ENCODE results near the gene ZNF226.

ZNF226 gene

DNA sequence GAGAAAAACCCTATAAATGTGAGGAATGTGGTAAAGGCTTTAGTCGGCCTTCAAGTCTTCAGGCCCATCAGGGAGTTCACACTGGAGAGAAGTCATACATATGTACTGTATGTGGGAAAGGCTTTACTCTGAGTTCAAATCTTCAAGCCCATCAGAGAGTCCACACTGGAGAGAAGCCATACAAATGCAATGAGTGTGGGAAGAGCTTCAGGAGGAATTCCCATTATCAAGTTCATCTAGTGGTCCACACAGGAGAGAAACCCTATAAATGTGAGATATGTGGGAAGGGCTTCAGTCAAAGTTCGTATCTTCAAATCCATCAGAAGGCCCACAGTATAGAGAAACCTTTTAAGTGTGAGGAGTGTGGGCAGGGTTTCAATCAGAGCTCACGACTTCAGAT lies 11.7 kb downstream of the ZNF226 start:
- Histone ChIP-seq H3K27me3 (ENCODE audit: control insufficient read depth, insufficient read depth, low read length) (no peaks in the 10 kb centered on the region), H3K4me1 (no peaks in the 10 kb centered on the region), H3K4me2 (ENCODE audit: low read length) (no peak overlapping the region), H3K79me2 (no peaks in the 10 kb centered on the region), H3K4me3 (ENCODE audit: low read depth, low read length) (no peak overlapping the region), H2AFZ (no peak overlapping the region), H3K9me3 (ENCODE audit: control insufficient read depth, low read length) (no peaks in the 10 kb centered on the region), H3K9ac (no peak overlapping the region), H3K27ac (no peak overlapping the region), H3K36me3 (ENCODE audit: control insufficient read depth, insufficient read depth, low read length) (peaks cover 23% of the 10 kb centered on the region)
- TF ChIP-seq, protein P1, sequence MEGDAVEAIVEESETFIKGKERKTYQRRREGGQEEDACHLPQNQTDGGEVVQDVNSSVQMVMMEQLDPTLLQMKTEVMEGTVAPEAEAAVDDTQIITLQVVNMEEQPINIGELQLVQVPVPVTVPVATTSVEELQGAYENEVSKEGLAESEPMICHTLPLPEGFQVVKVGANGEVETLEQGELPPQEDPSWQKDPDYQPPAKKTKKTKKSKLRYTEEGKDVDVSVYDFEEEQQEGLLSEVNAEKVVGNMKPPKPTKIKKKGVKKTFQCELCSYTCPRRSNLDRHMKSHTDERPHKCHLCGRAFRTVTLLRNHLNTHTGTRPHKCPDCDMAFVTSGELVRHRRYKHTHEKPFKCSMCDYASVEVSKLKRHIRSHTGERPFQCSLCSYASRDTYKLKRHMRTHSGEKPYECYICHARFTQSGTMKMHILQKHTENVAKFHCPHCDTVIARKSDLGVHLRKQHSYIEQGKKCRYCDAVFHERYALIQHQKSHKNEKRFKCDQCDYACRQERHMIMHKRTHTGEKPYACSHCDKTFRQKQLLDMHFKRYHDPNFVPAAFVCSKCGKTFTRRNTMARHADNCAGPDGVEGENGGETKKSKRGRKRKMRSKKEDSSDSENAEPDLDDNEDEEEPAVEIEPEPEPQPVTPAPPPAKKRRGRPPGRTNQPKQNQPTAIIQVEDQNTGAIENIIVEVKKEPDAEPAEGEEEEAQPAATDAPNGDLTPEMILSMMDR (IDR thresholded peaks at IDR 0.05): no peak

GRCh38 chr19:44180968-44181367 lies 16.1 kb downstream of the ZNF226 start:
- no peaks in the 10 kb centered on the region for H3K4me1 ChIP-seq
- H3K27ac ChIP-seq: no peak overlapping the region
- H3K79me2 ChIP-seq: no peaks in the 10 kb centered on the region
- H3K9ac ChIP-seq: no peak overlapping the region
- no peaks in the 10 kb centered on the region for H3K27me3 ChIP-seq (ENCODE audit: control insufficient read depth, insufficient read depth, low read length)
- H2AFZ ChIP-seq: no peak overlapping the region
- TF ChIP-seq, protein P1 (IDR thresholded peaks at IDR 0.05): no peak
- H3K9me3 ChIP-seq (ENCODE audit: control insufficient read depth, low read length): no peaks in the 10 kb centered on the region
- H3K4me2 ChIP-seq (ENCODE audit: low read length): no peak overlapping the region
- H3K4me3 ChIP-seq (ENCODE audit: low read depth, low read length): no peak overlapping the region
- H3K36me3 ChIP-seq (ENCODE audit: control insufficient read depth, insufficient read depth, low read length): peaks cover 5% of the 10 kb centered on the region

GRCh38 chr19:44182145-44182544 lies 17.2 kb downstream of the ZNF226 start:
- Histone ChIP-seq H2AFZ (no peak overlapping the region), H3K9me3 (ENCODE audit: control insufficient read depth, low read length) (no peaks in the 10 kb centered on the region), H3K36me3 (ENCODE audit: control insufficient read depth, insufficient read depth, low read length) (no peaks in the 10 kb centered on the region), H3K4me3 (ENCODE audit: low read depth, low read length) (no peak overlapping the region), H3K4me2 (ENCODE audit: low read length) (no peak overlapping the region), H3K27me3 (ENCODE audit: control insufficient read depth, insufficient read depth, low read length) (no peaks in the 10 kb centered on the region), H3K4me1 (no peaks in the 10 kb centered on the region), H3K27ac (no peak overlapping the region), H3K79me2 (no peaks in the 10 kb centered on the region), H3K9ac (no peak overlapping the region)
- TF ChIP-seq, protein P1 (IDR thresholded peaks at IDR 0.05): no peak

DNA sequence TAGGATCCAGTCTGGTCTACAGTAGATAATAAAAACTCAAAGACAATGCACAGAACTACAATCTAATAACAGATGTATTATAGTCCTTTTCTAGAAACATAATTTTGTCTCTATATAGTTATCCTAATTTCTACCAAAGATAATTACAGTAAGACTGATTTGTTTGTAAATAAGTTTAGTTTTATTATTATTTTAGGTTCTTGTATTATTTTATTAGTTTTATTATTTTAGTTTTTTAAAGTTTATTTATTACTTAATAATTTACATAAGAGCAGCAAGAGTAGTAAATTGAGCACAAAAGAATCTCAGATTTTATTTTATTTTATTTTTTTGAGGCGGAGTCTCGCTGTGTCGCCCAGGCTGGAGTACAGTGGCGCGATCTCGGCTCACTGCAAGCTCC lies 25.1 kb downstream of the ZNF226 start:
- Histone ChIP-seq H3K36me3 (ENCODE audit: control insufficient read depth, insufficient read depth, low read length) (peaks cover 2% of the 10 kb centered on the region), H3K4me3 (ENCODE audit: low read depth, low read length) (no peak overlapping the region), H3K79me2 (no peaks in the 10 kb centered on the region), H3K9me3 (ENCODE audit: control insufficient read depth, low read length) (no peaks in the 10 kb centered on the region), H2AFZ (no peak overlapping the region), H3K27me3 (ENCODE audit: control insufficient read depth, insufficient read depth, low read length) (no peaks in the 10 kb centered on the region), H3K27ac (no peak overlapping the region), H3K4me2 (ENCODE audit: low read length) (no peak overlapping the region), H3K4me1 (no peaks in the 10 kb centered on the region), H3K9ac (no peak overlapping the region)
- TF ChIP-seq, protein P1 (IDR thresholded peaks at IDR 0.05): no peak

DNA sequence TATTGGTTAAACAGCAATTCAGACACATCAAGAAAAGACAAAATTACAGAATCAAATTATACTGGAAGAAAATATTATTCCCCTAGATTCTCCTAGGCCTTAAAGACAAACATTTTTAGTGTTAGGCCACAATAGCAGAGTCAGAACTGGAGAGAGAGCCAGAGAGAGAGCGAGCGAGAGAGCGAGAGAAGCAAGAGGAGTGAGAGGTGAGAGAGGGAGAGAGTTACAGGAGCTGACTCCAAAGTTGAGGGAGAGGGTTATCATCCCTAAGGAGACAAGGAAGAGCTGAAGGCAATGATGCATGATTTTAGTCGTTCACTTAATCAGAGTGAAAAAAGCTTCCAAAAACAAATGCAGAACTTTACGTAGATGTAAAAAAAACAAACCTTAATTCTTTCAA lies 27.2 kb downstream of the ZNF226 start:
- Histone ChIP-seq H2AFZ (no peak overlapping the region), H3K27me3 (ENCODE audit: control insufficient read depth, insufficient read depth, low read length) (no peaks in the 10 kb centered on the region), H3K36me3 (ENCODE audit: control insufficient read depth, insufficient read depth, low read length) (peaks cover 2% of the 10 kb centered on the region), H3K27ac (no peak overlapping the region), H3K4me2 (ENCODE audit: low read length) (no peak overlapping the region), H3K4me1 (no peaks in the 10 kb centered on the region), H3K9me3 (ENCODE audit: control insufficient read depth, low read length) (no peaks in the 10 kb centered on the region), H3K4me3 (ENCODE audit: low read depth, low read length) (no peak overlapping the region), H3K79me2 (no peaks in the 10 kb centered on the region), H3K9ac (no peak overlapping the region)
- TF ChIP-seq, protein P1 (IDR thresholded peaks at IDR 0.05): no peak
